Activated CD4-positive, alpha-beta T cell treated with anti-CD3 and anti-CD28 coated beads for 36 hours (primary cell): ENCODE results near the gene CHIT1. TPM values are rescaled to one million over a fixed set of nuclear protein-coding genes. Genes with fewer than 3 reads are reported as not detected.

Source experiments
- ATAC-seq: fragments of 200-7000 bp; cut with Tn5 transposase; one replicate; pipeline ENCODE4 v1.10.0; 2021; ENCODE audit warnings: mild to moderate bottlenecking, moderate library complexity
- CTCF ChIA-PET: fragments of 350-600 bp; sonication (Branson Sonifier 250); formaldehyde crosslinking; loops from one replicate; lab custom pipeline; 2021; ENCODE audit warnings: antibody characterized with exemption; lab: Charles Lee
- POLR2A ChIA-PET: fragments of 350-600 bp; sonication (Branson Sonifier 250); formaldehyde crosslinking; loops from one replicate; lab custom pipeline; 2021; ENCODE audit warnings: antibody characterized with exemption, inconsistent platforms; lab: Charles Lee
- DNase-seq: peaks from one replicate; pipeline ENCODE4 v3.0.0-alpha.2; 2020
- H3K27ac Mint-ChIP-seq: one replicate; pipeline ENCODE4 v1.8.0; 2021; ENCODE audit warnings: mixed read lengths
- H3K27me3 Mint-ChIP-seq: one replicate; pipeline ENCODE4 v1.8.0; 2021; ENCODE audit warnings: mixed read lengths
- H3K36me3 Mint-ChIP-seq: one replicate; pipeline ENCODE4 v1.8.0; 2021; ENCODE audit warnings: low read depth, mixed read lengths
- H3K4me1 Mint-ChIP-seq: one replicate; pipeline ENCODE4 v1.8.0; 2021; ENCODE audit warnings: mixed read lengths
- H3K4me3 Mint-ChIP-seq: one replicate; pipeline ENCODE4 v1.8.0; 2021; ENCODE audit warnings: mild to moderate bottlenecking, moderate library complexity, mixed read lengths
- H3K9me3 Mint-ChIP-seq: one replicate; pipeline ENCODE4 v1.8.0; 2021; ENCODE audit warnings: low read depth, mixed read lengths
- intact Hi-C, 2 experiments: fragments of 100-400 bp; cut with DNase I in 1 of 2; cut with micrococcal nuclease in 1 of 2; formaldehyde crosslinking; loops; one replicate each; pipeline versions ENCODE4 v1.14.2 to v1.15.1; 2022 to 2024; cut with DNase I, micrococcal nuclease
- total RNA-seq, 2 experiments: library from RNA; stranded (reverse); gene quantifications; one replicate each; pipeline ENCODE4 v1.2.3, GENCODE V29; 2021

The CHIT1 gene
- total RNA-seq, 2 experiments from 2014 or later, result 0.63 to 0.80 TPM

- Mint-ChIP-seq H3K9me3 (no peaks in the 10 kb centered on the region), H3K4me3 (no peak overlapping the region), H3K27me3 (peaks cover 7% of the 10 kb centered on the region), H3K27ac (no peak overlapping the region), H3K36me3 (no peaks in the 10 kb centered on the region), H3K4me1 (peaks cover 4% of the 10 kb centered on the region)
- POLR2A ChIA-PET, result no interaction called here
- ATAC-seq (no peak), DNase-seq (no peak)
- CTCF ChIA-PET, result interaction anchor here (0.6 to 1.4 kb wide), 3 partner anchors 18 to 74 kb away, joined by 3 read pairs; no protein-coding TSS in a partner anchor
- intact Hi-C loops, result no loop called here
Observed at GRCh38 chr1:203190949-203191348, 38.5 kb downstream of the CHIT1 start.

GRCh38 chr1:203189951-203190352 lies 39.5 kb downstream of the CHIT1 start:
- ChIA-PET CTCF (interaction anchor here (0.7 to 0.9 kb wide), 2 partner anchors 25 to 124 kb away, joined by 3 read pairs; no protein-coding TSS in a partner anchor), POLR2A (no interaction called here)
- DNase-seq (no peak), ATAC-seq (no peak)
- peaks cover 7% of the 10 kb centered on the region for H3K27me3 Mint-ChIP-seq
- H3K4me1 Mint-ChIP-seq, result peaks cover 4% of the 10 kb centered on the region
- no peaks in the 10 kb centered on the region for H3K9me3 Mint-ChIP-seq
- H3K27ac Mint-ChIP-seq, result no peak overlapping the region
- no peak overlapping the region for H3K4me3 Mint-ChIP-seq
- no peaks in the 10 kb centered on the region for H3K36me3 Mint-ChIP-seq
- intact Hi-C loops, result no loop called here

- no peaks in the 10 kb centered on the region for H3K9me3 Mint-ChIP-seq
- H3K4me1 Mint-ChIP-seq, result peaks cover 4% of the 10 kb centered on the region
- H3K27me3 Mint-ChIP-seq, result peaks cover 7% of the 10 kb centered on the region
- DNase-seq (no peak), ATAC-seq (no peak)
- no peak overlapping the region for H3K27ac Mint-ChIP-seq
- CTCF ChIA-PET, result interaction anchor here (1.4 kb wide), 1 partner anchor 26 kb away, joined by 4 read pairs; no protein-coding TSS in a partner anchor
- POLR2A ChIA-PET, result no interaction called here
- no peaks in the 10 kb centered on the region for H3K36me3 Mint-ChIP-seq
- intact Hi-C loops, result no loop called here
- H3K4me3 Mint-ChIP-seq, result no peak overlapping the region
Observed at GRCh38 chr1:203188686-203189232, 40.7 kb downstream of the CHIT1 start.

DNA sequence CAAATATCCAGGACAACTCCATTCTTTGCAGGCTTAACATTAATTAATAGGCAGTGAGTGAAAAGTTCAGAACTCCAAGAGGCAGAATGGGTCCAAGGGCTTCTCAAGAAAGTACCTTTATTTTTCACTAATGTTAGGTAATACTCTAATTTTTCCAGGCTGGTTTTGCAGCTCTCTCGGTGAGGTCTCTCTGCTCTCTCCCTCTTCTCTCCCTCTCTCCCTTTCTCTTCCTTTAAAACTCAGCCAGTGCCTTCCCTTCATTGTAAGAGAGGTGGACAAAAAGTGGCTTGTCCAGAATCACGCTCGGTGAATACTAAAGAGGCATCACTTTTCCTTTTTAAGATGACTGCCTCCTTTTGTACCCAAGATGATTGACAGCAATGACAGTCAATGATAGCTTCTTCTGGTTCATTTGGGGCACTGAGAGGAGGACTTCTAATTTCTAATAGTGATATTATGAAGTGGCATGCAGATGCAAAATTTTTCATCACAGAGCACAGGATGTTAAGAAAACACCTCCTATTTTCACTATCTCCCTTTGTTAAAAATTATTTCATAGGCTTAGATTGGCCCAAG lies 41.7 kb downstream of the CHIT1 start:
- intact Hi-C loops, result no loop called here
- Mint-ChIP-seq H3K36me3 (no peaks in the 10 kb centered on the region), H3K4me3 (no peak overlapping the region), H3K27ac (no peak overlapping the region), H3K9me3 (no peaks in the 10 kb centered on the region), H3K4me1 (peaks cover 4% of the 10 kb centered on the region), H3K27me3 (peaks cover 7% of the 10 kb centered on the region)
- ATAC-seq (no peak), DNase-seq (no peak)
- ChIA-PET CTCF (interaction anchor here (1.3 to 1.4 kb wide), 2 partner anchors 27 to 148 kb away, joined by 4 to 6 read pairs; no protein-coding TSS in a partner anchor), POLR2A (no interaction called here)

DNA sequence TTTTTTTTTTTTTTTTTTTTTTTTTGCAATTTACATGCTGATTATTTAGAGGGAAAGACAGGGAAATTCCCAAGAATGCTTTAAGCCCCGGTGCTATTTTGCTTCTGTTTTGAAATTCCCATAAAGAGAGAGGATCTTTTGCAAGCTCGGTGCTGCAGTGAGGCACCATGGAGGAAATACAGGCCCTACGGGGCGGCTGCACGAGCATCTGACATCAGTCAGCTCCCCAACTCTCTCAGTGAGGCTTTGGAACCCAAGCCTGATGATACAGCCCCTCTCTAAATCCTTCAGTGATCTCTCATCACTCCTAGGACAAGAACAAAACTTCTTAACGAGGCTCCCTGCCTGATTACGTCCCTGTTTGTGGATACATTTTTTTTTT lies 42.2 kb downstream of the CHIT1 start:
- H3K4me3 Mint-ChIP-seq, result no peak overlapping the region
- H3K36me3 Mint-ChIP-seq, result no peaks in the 10 kb centered on the region
- H3K9me3 Mint-ChIP-seq, result no peaks in the 10 kb centered on the region
- H3K27ac Mint-ChIP-seq, result no peak overlapping the region
- ChIA-PET POLR2A (no interaction called here), CTCF (interaction anchor here (0.7 to 1.3 kb wide), 2 partner anchors 80 to 148 kb away, joined by 3 to 6 read pairs; no protein-coding TSS in a partner anchor)
- peaks cover 7% of the 10 kb centered on the region for H3K27me3 Mint-ChIP-seq
- DNase-seq (no peak), ATAC-seq (no peak)
- intact Hi-C loops, result no loop called here
- peaks cover 4% of the 10 kb centered on the region for H3K4me1 Mint-ChIP-seq

DNA sequence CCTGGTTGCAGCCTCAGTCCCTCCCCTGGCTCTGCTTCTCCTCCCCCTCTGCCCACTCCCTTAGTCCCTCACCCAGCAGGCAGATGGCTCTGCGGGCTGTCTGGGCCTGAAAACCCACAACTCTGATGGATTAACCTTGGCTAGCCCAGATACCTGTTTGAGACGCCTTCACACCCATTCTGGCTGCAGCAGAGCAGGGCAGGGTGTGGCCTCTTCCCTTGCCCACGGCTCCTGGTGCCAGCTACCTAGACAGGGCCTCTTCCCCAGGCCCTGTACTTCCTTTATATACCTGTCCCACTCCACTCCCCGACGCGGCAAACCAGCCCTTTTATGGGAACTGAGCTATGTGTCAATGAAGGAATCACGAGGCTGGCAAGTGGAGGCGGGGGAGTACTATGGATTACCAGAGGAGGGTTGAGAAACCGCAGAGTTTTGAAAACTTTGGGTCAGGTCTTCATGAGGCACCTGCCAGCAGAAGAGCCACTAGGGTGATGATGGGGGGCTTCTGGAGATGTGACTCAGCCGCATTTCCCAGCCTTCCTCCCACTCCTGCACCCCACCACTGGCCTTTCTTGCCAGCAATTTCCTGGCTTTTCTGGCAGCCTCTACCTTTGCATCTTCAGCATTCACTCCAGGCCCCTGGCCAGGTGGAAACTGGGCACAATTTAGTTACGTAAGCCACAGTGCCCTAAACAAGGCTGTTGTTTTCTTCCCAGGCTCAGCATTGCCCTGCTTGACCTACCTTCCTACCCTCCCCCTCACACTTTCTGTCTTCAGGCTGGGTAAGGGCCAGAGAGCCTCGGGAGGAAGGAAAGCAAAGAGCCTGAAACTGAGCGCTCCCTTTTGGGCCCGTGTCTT lies 42.8 kb downstream of the CHIT1 start, which contains the start of gene CHI3L1:
TSS of gene CHI3L1 (minus strand) at position 259 of the 858 bp plus-strand sequence. CDS start at position 178, 81 bp downstream.
- ChIA-PET CTCF (interaction anchor here (0.7 to 1.5 kb wide), 4 partner anchors 29 to 147 kb away, joined by 3 to 6 read pairs (median 4); no protein-coding TSS in a partner anchor), POLR2A (no interaction called here)
- H3K4me3 Mint-ChIP-seq, result no peak within 1 kb of the TSS
- H3K9me3 Mint-ChIP-seq, result no peaks in the 10 kb centered on the region
- peaks cover 4% of the 10 kb centered on the region for H3K4me1 Mint-ChIP-seq
- no peak for ATAC-seq
- H3K36me3 Mint-ChIP-seq, result no peaks in the 10 kb centered on the region
- peaks cover 7% of the 10 kb centered on the region for H3K27me3 Mint-ChIP-seq
- no peak for DNase-seq
- intact Hi-C loops, result no loop called here
- H3K27ac Mint-ChIP-seq, result no peak within 1 kb of the TSS

DNA sequence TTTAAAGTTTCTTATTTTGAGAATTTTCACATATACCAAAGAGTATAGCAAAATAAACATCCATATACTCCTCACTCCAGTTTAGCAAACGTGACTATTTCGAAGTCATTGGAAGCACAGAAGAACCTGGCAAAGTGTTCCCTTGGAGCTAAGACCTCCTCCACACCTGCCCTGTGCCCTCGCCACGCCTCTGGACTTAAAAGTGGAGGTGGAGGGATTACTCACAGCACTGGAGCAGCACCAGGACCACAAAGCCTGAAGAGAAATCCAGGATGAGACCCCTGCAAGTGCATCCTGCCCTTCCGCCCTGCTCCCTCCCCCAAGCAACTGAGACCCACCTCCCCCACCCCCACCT lies 43.4 kb downstream of the CHIT1 start:
- H3K9me3 Mint-ChIP-seq, result no peaks in the 10 kb centered on the region
- ChIA-PET POLR2A (no interaction called here), CTCF (interaction anchor here (0.8 to 1.5 kb wide), 2 partner anchors 29 to 81 kb away, joined by 3 to 4 read pairs; no protein-coding TSS in a partner anchor)
- peaks cover 4% of the 10 kb centered on the region for H3K4me1 Mint-ChIP-seq
- ATAC-seq (no peak), DNase-seq (no peak)
- H3K27ac Mint-ChIP-seq, result no peak overlapping the region
- H3K4me3 Mint-ChIP-seq, result no peak overlapping the region
- no peaks in the 10 kb centered on the region for H3K36me3 Mint-ChIP-seq
- H3K27me3 Mint-ChIP-seq, result peaks cover 5% of the 10 kb centered on the region
- intact Hi-C loops, result no loop called here

DNA sequence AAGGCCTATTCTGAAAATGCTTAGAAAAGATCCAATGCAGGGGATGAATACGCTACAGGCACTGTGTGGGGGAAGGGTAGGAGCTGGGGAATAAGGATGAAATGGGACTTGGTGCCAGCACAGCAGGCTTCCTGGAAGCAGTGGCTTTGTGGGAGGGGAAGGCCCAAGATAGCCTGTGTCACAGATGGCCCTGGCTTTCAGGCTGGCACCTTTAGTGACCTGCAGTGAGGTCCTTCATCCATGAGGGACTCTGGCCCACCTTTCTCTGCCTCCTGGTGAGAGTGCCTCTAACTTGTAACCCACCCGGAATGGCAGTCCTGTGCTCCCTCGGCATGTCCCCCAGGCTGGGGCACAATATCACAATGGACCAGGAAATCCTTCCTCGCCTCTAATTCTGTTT lies 43.9 kb downstream of the CHIT1 start:
- Mint-ChIP-seq H3K4me1 (peaks cover 4% of the 10 kb centered on the region), H3K9me3 (no peaks in the 10 kb centered on the region), H3K36me3 (no peaks in the 10 kb centered on the region), H3K4me3 (no peak overlapping the region), H3K27me3 (peaks cover 5% of the 10 kb centered on the region), H3K27ac (no peak overlapping the region)
- ChIA-PET CTCF (interaction anchor here (0.8 to 1.5 kb wide), 3 partner anchors 13 to 82 kb away, joined by 3 to 4 read pairs (median 3); no protein-coding TSS in a partner anchor), POLR2A (no interaction called here)
- ATAC-seq (no peak), DNase-seq (no peak)
- intact Hi-C loops, result no loop called here

GRCh38 chr1:203185061-203185461 lies 44.4 kb downstream of the CHIT1 start:
- Mint-ChIP-seq H3K36me3 (no peaks in the 10 kb centered on the region), H3K4me1 (peaks cover 4% of the 10 kb centered on the region), H3K27me3 (peaks cover 5% of the 10 kb centered on the region), H3K27ac (no peak overlapping the region), H3K4me3 (no peak overlapping the region), H3K9me3 (no peaks in the 10 kb centered on the region)
- intact Hi-C loops, result no loop called here
- POLR2A ChIA-PET, result no interaction called here
- DNase-seq, result no peak
- ATAC-seq, result no peak
- CTCF ChIA-PET, result interaction anchor here (0.7 to 1.5 kb wide), 3 partner anchors 9 to 82 kb away, joined by 3 to 4 read pairs (median 4); no protein-coding TSS in a partner anchor

DNA sequence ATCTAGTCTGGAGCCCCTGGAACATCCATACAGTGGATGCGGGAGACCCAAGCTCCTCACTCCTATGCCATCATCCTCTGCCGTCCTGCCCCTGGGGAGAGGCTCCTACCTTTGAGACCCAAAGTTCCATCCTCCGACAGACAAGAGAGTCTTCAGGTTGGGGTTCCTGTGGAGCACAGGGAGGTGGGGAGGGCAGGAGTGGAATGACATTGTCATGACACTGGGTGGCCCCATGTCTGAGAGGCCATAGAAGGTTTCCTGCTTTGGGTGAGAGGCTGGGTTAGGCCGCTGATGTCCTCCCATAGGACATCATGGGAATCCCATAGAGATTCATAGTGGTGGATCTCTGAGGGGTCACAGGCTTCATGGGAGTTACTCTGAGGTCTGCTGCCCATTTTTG lies 45.0 kb downstream of the CHIT1 start:
- CTCF ChIA-PET, result interaction anchor here (0.5 to 0.7 kb wide), 2 partner anchors 9 to 34 kb away, joined by 3 to 4 read pairs; no protein-coding TSS in a partner anchor
- H3K9me3 Mint-ChIP-seq, result no peaks in the 10 kb centered on the region
- H3K27ac Mint-ChIP-seq, result no peak overlapping the region
- peaks cover 4% of the 10 kb centered on the region for H3K4me1 Mint-ChIP-seq
- POLR2A ChIA-PET, result no interaction called here
- ATAC-seq (no peak), DNase-seq (no peak)
- peaks cover 3% of the 10 kb centered on the region for H3K27me3 Mint-ChIP-seq
- intact Hi-C loops, result no loop called here
- no peaks in the 10 kb centered on the region for H3K36me3 Mint-ChIP-seq
- H3K4me3 Mint-ChIP-seq, result no peak overlapping the region

DNA sequence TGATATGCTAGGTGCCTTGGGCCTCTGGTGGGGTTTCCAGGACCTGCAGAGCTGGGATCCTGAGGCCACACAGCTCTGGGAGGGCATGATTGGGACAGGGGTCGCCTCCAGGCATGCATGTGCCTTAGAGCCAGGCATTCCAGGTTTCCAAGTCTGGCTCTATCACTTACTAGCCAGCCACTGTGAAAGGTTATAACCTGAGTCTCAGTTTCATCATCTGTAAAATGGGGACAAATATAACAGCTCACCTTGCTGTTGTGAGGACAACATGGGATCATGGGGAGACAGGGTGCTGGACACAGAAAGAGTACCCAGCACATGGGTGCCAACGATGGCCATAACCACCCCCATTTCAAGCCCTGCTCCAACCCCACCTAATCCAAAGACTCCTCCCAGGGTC lies 45.6 kb downstream of the CHIT1 start:
- CTCF ChIA-PET, result no interaction called here
- H3K4me1 Mint-ChIP-seq, result peaks cover 4% of the 10 kb centered on the region
- H3K27me3 Mint-ChIP-seq, result peaks cover 2% of the 10 kb centered on the region
- DNase-seq (no peak), ATAC-seq (no peak)
- POLR2A ChIA-PET, result no interaction called here
- H3K27ac Mint-ChIP-seq, result no peak overlapping the region
- intact Hi-C loops, result no loop called here
- H3K9me3 Mint-ChIP-seq, result no peaks in the 10 kb centered on the region
- no peaks in the 10 kb centered on the region for H3K36me3 Mint-ChIP-seq
- no peak overlapping the region for H3K4me3 Mint-ChIP-seq
